Measurements from ENCODE around the gene LGI1.

DNA sequence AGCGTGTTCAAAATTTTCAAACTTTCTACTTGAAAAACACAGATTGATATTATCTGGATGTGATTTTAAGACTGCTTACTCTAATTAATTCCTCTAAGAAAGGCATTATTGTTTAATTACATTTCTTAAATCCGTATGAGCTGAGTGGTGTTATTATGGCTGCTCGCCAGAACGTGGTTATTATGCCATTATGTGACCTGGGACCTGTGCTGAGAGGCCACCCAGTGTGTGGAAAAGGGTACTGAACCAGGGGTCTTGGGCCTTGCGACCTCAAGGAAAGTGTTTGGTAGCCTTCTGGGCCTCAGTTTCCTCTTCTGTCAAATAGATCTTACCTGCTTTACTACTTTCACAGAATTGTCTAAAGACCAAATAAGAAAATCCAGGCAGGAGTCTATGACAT, 15.4 kb downstream of the LGI1 start:
- TF ChIP-seq POLR2AphosphoS5 (IDR thresholded peaks at IDR 0.05), result no peak
- TF ChIP-seq, protein P1, sequence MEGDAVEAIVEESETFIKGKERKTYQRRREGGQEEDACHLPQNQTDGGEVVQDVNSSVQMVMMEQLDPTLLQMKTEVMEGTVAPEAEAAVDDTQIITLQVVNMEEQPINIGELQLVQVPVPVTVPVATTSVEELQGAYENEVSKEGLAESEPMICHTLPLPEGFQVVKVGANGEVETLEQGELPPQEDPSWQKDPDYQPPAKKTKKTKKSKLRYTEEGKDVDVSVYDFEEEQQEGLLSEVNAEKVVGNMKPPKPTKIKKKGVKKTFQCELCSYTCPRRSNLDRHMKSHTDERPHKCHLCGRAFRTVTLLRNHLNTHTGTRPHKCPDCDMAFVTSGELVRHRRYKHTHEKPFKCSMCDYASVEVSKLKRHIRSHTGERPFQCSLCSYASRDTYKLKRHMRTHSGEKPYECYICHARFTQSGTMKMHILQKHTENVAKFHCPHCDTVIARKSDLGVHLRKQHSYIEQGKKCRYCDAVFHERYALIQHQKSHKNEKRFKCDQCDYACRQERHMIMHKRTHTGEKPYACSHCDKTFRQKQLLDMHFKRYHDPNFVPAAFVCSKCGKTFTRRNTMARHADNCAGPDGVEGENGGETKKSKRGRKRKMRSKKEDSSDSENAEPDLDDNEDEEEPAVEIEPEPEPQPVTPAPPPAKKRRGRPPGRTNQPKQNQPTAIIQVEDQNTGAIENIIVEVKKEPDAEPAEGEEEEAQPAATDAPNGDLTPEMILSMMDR (IDR thresholded peaks at IDR 0.05), result no peak

Measured in breast epithelium (tissue), 3 donors.